Epithelial cell of prostate (primary cell): ENCODE results near the gene SLC1A2.
A peak's percentile ranks its signal among the peaks of the same experiment; 100 is the strongest.

Experiments
- DNase-seq: peaks from one replicate; pipeline ENCODE4 v3.0.0-alpha.2; 2011; ENCODE audit warnings: low read depth, low spot score
- H3K27ac ChIP-seq: fragments of 450-650 bp; 2 replicates; pipeline ENCODE4 v1.5.1; 2017; ENCODE audit warnings: mild to moderate bottlenecking

Gene SLC1A2

DNA sequence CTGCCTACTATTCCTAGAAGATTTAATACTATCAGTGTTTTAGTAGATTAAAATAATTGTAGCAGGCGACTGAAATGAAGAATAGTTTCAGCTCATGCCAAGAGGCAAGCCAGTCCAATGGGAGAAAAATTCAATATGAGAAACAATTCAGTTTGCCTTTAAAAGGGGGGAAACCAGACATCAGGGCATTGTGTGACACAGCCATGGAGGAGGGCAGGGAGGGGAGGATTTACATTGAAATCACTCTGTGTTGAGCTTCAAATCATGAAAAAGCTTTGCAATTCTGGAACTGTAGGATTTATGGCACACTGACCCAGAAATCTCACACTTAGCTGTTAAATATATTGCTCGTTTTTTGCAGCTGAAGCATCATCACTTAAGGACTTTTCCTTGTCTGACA is 4.6 kb downstream of the SLC1A2 start:
- no peak for DNase-seq
- H3K27ac ChIP-seq: no peak overlapping the region

DNA sequence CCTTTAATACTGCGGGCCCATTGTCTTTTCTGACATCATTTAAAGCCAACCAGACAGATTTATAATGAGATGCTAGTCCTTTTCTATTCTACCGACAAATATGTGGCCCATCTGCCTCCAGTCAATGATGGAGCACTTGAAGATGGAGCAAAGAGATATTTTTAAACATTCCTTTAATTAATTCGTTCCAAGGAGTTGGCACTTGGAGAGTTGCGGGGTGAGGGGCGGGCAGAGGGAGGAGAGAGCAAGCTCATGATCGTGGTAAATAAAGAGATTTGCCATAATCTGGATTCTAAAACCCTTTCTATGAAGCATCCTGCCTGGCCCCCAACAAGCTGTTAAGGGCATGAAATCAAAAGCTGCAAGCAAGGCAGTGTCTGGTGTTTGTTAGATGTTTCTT is 5.0 kb downstream of the SLC1A2 start:
- DNase-seq: no peak
- H3K27ac ChIP-seq: no peak overlapping the region

DNA sequence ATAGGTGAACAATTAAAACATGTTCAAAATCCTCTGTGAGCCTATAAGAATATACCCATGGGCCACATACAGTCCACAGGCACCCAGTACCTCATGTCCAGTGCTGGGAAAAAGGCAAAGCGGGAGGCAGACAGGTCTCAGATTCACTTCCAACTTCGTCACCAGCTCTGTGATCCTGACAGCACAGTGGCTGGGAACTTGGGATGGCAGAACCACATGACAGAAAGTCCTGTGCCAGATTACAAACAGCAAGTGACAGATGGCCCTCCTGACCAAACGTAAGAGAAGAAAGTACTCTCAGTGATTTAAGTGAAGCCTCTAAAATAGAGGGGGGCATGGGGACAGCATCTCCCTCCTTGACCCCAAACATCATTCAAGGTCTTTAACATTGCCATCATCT is 5.8 kb downstream of the SLC1A2 start:
- DNase-seq: no peak
- H3K27ac ChIP-seq: no peak overlapping the region

DNA sequence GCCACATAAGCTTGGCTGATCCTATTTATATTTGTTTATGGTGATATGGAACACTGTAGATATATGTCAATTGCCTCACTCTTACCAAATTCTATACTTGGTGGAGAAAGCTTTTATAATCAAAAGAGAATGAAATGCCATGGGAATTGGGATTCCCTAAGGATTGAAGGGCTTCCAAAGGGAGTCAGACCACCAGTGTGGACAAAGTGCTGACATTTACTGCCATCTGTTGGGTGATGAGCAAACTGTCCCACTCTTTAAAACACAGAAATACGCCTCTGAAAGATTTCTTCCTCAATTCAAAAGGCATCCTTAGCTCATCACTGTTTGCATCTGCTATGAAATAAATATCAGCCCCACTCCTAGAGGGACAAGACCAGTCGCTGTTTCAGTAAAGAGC is 7.1 kb downstream of the SLC1A2 start:
- DNase-seq: no peak

DNA sequence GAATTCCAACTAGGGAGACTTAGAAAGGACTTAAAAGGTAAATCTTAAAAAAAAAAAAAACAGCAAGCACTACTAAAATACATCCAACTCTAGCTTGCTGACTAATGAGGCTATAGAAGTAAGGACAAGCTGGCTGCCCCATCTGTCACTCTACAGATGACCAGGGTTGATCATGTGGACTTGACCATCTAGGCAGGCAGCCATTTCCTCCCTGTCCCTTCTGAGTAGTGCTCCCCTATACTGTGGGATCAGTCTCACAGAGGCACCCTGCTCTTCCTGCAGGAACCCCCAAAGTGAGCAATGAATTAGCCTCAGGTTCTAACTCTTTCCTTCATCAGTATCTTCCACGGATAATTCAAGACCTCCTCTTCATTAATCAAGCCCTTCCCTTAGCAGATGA is 12.3 kb downstream of the SLC1A2 start:
- no peak for DNase-seq
- H3K27ac ChIP-seq: no peak overlapping the region

More for the DNA sequence above, 7.1 kb downstream of the SLC1A2 start:
- H3K27ac ChIP-seq: no peak overlapping the region

DNA sequence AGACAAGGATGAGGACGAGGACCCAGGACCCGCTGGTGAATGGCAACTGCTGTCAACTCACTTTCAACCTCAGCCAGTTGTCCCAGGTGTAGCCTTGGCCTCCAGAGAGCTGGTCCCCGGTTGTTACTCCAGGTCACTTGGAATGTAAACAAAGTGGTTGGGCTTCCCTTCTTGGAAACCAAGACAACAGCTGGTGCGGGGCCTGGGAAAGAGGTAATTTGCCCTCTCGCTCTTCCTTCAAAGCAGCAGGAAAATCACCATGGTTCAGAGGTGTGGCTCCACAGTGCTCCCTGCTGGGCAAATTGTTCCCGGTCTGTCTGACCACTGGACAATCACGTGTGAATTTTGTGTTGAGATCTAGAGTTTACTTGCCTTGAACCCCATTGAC is 15.0 kb downstream of the SLC1A2 start:
- DNase-seq: no peak
- H3K27ac ChIP-seq: no peak overlapping the region

DNA sequence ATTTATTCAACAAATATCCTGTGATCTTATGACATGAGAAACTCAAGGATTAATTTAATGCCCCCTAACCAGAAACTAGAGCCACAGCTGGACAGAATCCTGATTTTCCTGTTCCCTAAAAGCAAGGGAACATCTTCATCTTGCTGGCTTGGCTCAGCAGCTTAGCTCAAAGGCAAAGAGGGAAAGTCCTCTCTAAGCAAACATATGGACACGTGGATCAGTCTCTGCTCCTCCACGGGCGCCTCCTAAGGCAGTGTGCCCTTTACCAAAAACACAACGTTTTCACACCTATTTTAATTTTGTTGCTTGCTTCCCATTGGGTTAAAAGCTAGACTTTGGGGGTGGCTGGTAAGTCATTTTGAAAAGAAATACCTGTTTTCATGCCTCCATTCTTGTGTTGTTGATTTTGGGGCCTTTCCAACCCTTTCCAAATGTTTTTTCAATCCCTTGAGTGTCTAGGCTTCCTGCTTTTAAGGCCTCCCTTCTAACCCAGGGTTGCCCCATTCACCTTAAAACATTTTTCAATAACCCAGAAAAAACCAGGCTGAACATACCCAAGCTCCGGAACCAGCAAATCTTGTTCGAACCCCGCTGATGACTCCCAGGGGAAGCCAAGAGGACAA is 15.5 kb downstream of the SLC1A2 start:
- no peak for DNase-seq

DNA sequence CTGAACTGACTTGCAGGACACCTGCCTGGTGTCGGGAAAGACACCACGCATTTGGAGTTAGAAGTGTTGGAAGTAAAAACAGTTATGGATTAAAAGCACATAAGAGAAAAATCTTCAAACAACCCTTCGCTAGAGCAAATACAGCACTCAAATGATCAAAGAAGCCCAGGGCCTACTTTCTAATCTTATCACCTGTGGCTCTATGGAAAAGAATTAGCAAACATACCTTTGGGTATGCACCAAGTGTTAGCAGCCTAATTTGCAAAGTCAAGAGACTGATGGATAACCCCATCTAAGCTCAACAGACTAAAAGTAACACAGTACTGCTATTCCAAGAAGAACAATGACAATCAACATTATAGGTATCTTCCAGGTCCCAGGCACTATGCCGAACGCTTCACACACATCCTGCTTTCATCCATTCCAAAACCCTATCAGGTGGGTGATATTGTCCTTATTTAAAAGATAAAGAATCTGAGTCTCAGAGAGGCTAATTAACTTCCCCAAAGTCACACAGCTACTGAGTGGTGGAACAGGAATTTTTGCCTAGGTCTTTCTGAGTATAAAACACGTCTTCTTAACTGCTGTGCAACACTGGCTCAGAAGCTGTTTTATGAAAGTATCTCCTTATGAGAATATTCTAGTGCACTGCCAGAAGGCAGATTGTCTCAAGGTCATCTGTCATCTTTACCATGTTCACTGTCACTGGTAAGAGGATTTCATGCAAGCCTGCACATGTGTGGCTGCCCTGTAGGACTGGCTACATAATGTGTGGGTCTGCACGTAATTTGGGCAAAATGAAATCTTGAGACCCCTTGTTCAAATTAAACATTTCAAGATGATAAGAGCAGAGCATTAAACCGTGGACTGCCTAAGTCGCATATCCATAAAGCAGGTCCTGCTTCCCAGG is 16.4 kb downstream of the SLC1A2 start:
- no peak overlapping the region for H3K27ac ChIP-seq

More for the DNA sequence above, 15.5 kb downstream of the SLC1A2 start:
- no peak overlapping the region for H3K27ac ChIP-seq

DNA sequence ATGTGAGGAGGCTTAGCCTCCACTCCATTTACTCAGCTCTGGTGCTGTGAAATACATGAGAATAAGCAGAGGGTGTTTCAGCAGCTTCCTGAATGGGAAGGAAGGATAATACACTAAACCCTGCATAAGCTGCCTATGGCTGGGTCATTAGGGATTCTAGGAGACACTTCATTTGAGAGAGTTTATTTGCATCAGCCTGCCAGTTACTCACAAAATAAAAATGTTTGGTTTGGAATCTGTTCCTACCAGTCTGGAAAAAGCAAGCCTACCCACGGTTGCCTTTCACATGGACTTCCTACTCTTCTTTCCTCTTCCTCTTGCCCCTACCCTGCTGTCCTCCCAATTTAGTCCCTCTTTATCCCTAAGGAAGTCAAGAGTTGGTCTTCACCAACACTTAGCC is 20.5 kb downstream of the SLC1A2 start:
- DNase-seq: no peak
- H3K27ac ChIP-seq: no peak overlapping the region

More for the DNA sequence above, 16.4 kb downstream of the SLC1A2 start:
- DNase-seq: no peak

DNA sequence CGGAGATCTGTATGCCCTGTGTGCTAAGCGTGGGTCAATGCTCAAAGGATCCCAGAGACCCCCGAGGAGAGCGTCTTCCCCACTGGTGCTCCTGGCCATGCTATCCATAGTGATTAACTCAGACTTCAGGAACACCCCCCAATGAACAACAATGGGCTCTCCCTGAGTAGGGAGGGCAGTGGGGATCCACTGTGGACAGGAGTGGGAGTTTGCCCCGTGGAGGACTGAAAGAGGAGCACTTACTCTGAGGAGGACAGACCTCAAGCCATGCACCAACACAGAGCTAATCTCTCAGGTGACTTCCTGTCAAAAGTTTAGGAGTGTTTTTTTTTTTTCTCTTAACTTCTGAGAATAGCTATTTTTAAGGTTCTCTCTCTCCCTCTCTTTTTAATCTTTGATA is 24.4 kb downstream of the SLC1A2 start:
- no peak for DNase-seq
- H3K27ac ChIP-seq: no peak overlapping the region

DNA sequence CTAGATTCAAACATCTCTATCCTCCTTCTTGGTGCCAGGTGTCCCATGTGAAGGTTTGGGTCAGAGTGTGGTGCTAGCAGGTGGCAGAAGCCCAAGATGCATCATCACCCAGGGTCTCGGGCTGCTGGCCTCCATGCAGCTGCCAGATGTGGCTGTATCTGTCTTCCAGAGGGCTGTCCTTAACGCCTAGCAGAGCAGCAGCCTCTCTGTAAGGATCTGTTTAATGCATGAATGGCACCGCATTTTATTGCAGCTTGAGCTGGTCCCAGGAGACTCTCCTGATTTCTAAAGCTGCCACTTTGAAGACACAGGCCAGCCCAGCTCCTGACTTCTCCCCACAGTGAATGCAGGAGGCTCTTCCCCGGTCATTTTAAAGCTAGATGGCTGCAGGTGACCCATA is 26.3 kb downstream of the SLC1A2 start:
- no peak overlapping the region for H3K27ac ChIP-seq
- DNase-seq: no peak

DNA sequence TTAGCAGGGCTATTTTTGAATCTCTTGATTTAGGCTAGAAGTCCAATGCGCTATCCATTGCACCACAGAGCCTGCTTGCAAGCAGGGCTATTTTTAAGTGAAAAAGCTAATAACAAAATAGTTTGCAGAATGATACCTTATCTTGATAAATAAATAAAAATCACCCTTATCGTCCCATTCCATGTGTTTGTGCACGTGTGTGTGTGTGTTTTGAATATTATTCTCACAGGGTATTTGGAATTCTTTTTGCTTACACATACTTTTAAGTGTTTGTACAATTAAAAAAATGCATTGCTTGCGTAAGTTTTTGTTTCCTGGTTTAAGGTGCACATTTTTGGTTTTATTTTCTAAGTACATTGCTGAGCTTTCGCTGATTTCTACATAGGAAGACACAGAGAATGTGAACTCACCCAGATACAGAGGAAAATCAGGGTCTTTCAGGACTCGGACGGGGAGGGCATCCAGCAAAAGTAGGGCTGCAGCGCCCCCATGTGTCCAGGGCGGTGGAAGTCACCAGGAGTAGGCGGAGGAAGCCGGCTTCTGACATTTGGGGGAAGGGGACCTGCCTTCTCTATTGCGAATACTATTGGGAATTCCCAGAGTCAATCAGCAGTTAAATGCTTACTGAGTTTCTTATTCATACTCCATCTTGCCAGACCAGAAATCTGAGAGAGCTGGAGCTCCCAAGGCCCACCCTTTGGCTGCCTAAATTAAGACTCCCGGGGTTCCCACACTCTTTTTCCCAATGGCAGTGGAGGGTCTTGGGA is 27.3 kb downstream of the SLC1A2 start:
- DNase-seq: no peak
- H3K27ac ChIP-seq: no peak overlapping the region

DNA sequence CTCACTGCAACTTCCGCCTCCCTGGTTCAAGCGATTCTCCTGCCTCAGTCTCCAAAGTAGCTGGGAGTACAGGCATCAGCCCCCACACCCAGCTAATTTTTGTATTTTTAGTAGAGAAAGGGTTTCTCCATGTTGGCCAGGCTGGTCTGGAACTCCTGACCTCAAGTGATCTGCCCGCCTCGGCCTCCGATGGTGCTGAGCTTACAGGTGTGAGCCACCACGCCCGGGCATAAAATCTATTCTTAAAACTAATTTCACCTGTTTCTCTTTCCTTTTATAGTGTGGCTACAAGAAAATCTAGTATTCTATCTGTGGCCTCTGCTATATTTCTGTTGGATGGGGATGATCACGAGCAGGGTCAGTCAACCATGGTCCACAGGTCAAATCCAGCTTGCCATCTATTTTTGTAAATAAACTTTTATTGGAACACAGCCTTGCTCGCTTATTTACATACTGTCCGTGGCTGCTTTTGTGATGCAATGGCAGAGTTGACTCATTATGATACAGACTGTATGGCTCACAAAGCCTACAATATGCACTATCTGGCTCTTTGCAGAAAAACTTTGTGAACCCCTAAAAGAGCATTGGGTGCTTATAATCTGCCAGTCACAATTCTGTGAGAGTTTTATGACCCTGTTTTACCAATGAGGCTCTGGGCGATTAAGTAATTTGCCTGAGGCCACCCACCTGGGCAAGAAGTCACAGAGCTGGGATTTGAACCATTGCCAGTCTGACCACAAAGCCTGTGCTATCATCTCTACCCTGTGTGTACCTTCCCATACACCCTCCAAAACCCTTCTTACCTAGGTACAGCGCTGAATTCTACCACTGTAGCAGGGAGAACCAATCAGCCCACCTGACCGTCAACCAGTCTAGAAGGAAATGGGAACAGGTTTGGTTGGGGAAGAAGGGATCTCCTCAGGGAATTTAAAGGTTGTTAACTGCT is 28.3 kb downstream of the SLC1A2 start:
- peak; percentile 52 for DNase-seq
- H3K27ac ChIP-seq: no peak overlapping the region

DNA sequence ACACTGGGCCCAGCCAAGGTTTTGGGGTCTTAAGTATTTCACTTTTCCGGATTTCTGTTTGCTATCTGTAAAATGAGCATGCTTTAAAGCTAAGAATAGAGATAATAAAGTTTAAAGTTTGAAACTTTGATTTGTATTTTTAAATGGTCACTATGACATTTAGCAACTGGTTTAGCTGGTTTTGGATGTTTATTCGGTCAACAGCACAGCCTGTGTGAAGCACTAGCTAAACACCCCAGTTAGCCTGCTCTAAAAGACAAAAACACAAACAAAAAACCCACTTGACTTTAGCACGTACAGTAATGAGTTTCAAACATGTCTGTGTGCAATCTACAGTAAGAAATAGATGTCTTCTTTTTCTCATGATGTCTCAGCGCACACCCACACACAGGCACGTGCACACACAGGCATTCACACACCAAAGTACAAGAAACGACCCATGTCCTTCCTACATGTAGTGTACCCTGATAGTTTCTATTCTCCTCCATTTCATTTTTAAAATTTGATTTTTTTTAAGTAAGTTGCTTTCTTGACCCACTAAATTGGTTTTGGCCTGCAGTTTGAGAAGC is 29.4 kb downstream of the SLC1A2 start:
- H3K27ac ChIP-seq: no peak overlapping the region
- no peak for DNase-seq

DNA sequence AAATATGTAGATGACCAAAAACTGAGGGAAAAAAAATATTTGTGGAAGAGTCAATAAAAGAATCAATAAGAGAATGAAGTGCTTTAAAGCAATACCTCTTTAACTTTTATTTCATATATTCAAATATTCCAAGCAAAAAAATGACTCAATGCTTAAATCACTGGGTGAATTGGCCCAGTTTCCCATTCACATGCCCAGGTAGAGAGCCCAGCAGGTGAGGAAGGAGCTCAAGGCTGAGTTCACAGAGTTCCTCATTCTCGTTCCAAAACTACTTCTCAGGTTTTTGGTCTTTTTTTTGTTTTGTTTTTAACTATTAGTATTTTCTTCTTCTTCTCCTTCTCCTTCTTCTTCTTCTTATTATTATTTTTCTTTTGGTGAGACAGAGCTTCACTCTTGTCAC is 30.2 kb downstream of the SLC1A2 start:
- H3K27ac ChIP-seq: no peak overlapping the region

DNA sequence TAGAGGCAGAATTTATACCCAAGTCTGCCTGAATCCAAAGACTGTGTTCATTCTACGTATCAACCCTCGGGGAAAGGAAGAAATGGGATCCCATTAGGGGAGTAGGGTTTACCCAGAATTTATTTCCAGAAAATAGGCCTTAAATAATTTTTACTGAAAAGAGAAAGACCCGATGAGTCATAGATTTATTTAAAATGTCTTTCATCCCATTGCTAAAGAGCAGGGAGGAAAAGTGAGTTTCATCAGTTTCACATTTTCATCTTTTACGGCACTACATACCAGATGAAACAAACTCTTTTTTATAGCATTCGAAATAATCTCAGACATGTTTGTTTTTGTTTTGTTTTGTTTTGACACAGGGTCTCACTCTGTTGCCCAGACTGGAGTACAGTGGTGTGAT is 31.3 kb downstream of the SLC1A2 start:
- no peak overlapping the region for H3K27ac ChIP-seq
- DNase-seq: no peak

More for the DNA sequence above, 30.2 kb downstream of the SLC1A2 start:
- no peak for DNase-seq

DNA sequence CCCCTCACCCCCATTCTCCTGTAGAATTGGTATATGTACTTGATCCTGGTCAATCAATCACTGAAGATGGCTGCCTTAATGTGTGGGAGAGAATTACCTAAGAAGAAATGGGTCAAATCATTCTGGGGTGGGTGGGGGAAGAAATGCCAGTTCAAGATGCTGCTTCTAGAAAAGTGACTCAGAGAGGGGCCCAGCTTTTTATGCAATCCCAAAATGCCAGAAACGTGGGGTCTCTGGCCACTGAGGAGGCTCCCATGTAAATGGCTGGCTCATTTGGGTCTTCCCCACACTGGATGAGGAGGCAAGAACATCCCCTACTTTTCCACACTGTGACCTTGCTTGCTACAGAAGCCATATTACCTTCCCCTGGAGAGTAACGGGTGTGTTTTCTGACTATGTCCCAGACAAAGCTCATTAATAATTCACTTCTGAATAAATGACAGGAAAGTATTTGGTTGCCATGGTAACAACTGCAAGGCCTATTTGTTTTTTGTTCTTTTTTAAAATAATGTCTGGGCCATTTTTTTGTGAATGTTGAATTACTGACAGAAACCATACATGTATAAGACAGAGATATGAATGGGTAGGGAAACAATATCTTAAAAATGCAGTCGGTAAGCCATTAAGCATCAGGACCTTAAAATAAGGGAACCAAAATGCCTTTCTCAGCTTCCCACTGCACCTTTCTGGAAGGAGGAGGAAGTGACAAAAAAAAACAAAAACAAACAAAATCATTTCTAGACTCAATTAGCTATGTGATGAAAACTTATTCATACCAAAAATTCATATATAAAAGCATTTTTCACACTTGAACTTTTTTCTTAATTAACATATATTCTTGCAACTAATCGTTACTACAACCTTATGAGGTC is 32.0 kb downstream of the SLC1A2 start:
- DNase-seq: no peak
- no peak overlapping the region for H3K27ac ChIP-seq

DNA sequence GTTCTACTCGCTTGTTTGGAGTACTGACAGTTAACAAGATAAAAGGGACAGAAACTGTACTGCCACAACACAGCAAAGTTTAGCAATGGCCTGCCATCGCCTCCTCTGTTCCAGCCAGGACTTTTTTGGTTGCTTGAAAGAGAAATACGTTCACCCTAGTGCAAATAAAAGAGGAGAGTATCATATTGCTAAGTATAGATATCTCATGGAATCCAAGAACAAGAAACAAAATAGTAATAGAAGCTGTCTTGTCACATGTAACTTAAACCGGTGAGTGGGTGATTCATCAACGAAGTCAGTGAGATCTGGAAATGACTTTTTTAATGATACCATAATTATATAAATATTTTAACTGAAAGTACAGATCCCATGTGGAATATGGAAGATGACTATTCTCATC is 35.4 kb downstream of the SLC1A2 start:
- DNase-seq: no peak
- H3K27ac ChIP-seq: no peak overlapping the region
